ENCODE data around the gene PPFIBP2. TPM values are rescaled to one million over a fixed set of nuclear protein-coding genes. Genes with fewer than 3 reads are reported as not detected.
"Not testable (repeated sequence)": the region's sequence is repeated elsewhere in the genome, so short reads cannot be mapped to it uniquely, and the experiment has no call there.

The PPFIBP2 gene
- polyA plus RNA-seq, 3 donors, result 57.9 to 75.6 (median 61.1) TPM

- no peak for DNase-seq
Measured at GRCh38 chr11:7494086-7494745, 19.6 kb upstream of the PPFIBP2 start.

- no peak for DNase-seq
Measured at GRCh38 chr11:7495882-7496551, 17.8 kb upstream of the PPFIBP2 start.

GRCh38 chr11:7498193-7498592 lies 15.6 kb upstream of the PPFIBP2 start:
- no peak for DNase-seq

- no peak for DNase-seq
Measured at GRCh38 chr11:7499081-7499480, 14.7 kb upstream of the PPFIBP2 start.

- no peak for DNase-seq
Measured at GRCh38 chr11:7500251-7500650, 13.5 kb upstream of the PPFIBP2 start.

GRCh38 chr11:7501251-7501650 lies 12.5 kb upstream of the PPFIBP2 start:
- no peak for DNase-seq

GRCh38 chr11:7501894-7502293 lies 11.9 kb upstream of the PPFIBP2 start:
- no peak for DNase-seq

- no peak for DNase-seq
Measured at GRCh38 chr11:7506243-7506642, 7.6 kb upstream of the PPFIBP2 start.

- DNase-seq, result no peak
Measured at GRCh38 chr11:7508087-7508486, 5.7 kb upstream of the PPFIBP2 start.

- no peak for DNase-seq
Measured at GRCh38 chr11:7509966-7510365, 3.8 kb upstream of the PPFIBP2 start.

GRCh38 chr11:7511401-7511800 lies 2.4 kb upstream of the PPFIBP2 start:
- no peak for DNase-seq

- DNase-seq, result peak; percentile 61
Measured at GRCh38 chr11:7512525-7513233, 1.1 kb upstream of the PPFIBP2 start.

- DNase-seq, result no peak
Measured at GRCh38 chr11:7514099-7514591, 346 bp downstream of the PPFIBP2 start.

- no peak for DNase-seq
Measured at GRCh38 chr11:7515447-7515886, 1.7 kb downstream of the PPFIBP2 start.

- DNase-seq, result no peak
Measured at GRCh38 chr11:7516475-7516874, 2.7 kb downstream of the PPFIBP2 start.

GRCh38 chr11:7517743-7518142 lies 3.9 kb downstream of the PPFIBP2 start:
- not testable (repeated sequence) for DNase-seq

GRCh38 chr11:7518811-7519562 lies 5.2 kb downstream of the PPFIBP2 start:
- no peak for DNase-seq

- no peak for DNase-seq
Measured at GRCh38 chr11:7520011-7520942, 6.5 kb downstream of the PPFIBP2 start.

GRCh38 chr11:7520981-7521487 lies 7.2 kb downstream of the PPFIBP2 start:
- DNase-seq, result no peak

GRCh38 chr11:7522121-7522520 lies 8.3 kb downstream of the PPFIBP2 start:
- no peak for DNase-seq

- DNase-seq, result no peak
Measured at GRCh38 chr11:7522546-7522945, 8.7 kb downstream of the PPFIBP2 start.

Data from renal pelvis (tissue), 4 donors.